Spinal cord (tissue), 10 donors: ENCODE data around the gene ANXA8. TPM values are rescaled to one million over a fixed set of nuclear protein-coding genes. Genes with fewer than 3 reads are reported as not detected.
"Not testable (repeated sequence)": the region's sequence is repeated elsewhere in the genome, so short reads cannot be mapped to it uniquely, and the experiment has no call there.

ENCODE experiments used
- DNase-seq, 6 donors: peaks; one replicate each; pipeline versions ENCODE4 v3.0.0 to v3.0.0-alpha.2; 2013 to 2015; ENCODE audit warnings: low spot score in 6 of 6, low read depth in 4 of 6
- H3K27ac ChIP-seq: one replicate; pipeline ENCODE4 v1.5.1; 2013; ENCODE audit warnings: low read depth, low read length, control low read depth
- H3K27me3 ChIP-seq: one replicate; pipeline ENCODE4 v1.6.1; 2013; ENCODE audit warnings: low read length; ENCODE audit not compliant: control insufficient read depth, insufficient read depth
- H3K36me3 ChIP-seq: one replicate; pipeline ENCODE4 v1.6.1; 2013; ENCODE audit warnings: low read length; ENCODE audit not compliant: control insufficient read depth, insufficient read depth
- H3K4me1 ChIP-seq: one replicate; pipeline ENCODE4 v1.6.1; 2013; ENCODE audit warnings: low read length; ENCODE audit not compliant: control insufficient read depth, insufficient read depth
- H3K4me3 ChIP-seq: one replicate; pipeline ENCODE4 v1.5.1; 2013; ENCODE audit warnings: low read depth, low read length, control low read depth
- H3K9me3 ChIP-seq: one replicate; pipeline ENCODE4 v1.6.1; 2013; ENCODE audit warnings: low read length; ENCODE audit not compliant: control insufficient read depth, insufficient read depth
- whole genome bisulfite sequencing: methylation state at CpG from one replicate; pipeline ENCODE4 v1.1.5; 2013; ENCODE audit warnings: missing lambda C conversion rate; ENCODE audit not compliant: insufficient coverage; 5-methylcytosine and 5-hydroxymethylcytosine counted together
- long read RNA-seq, 4 donors: transcript quantifications; one replicate each; lab custom pipeline, GENCODE V29; 2026
- polyA plus RNA-seq, 2 donors: library from polyadenylated mRNA; unstranded; fragments of 120-200 nt; gene quantifications; one replicate each; pipeline ENCODE4 v1.2.1, GENCODE V29; 2013; ENCODE audit not compliant: insufficient read length in 2 of 2
- total RNA-seq, 2 donors: library from RNA; depleted of rRNA in 1 of 2; stranded (reverse); fragments of 120-200 nt in 1 of 2; fragments of >200 nt in 1 of 2; gene quantifications; one replicate each; pipeline versions ENCODE4 v1.2.3 to v1.2.4, GENCODE V29; 2013 to 2014
- donor health status: healthy.

Gene ANXA8, protein sequence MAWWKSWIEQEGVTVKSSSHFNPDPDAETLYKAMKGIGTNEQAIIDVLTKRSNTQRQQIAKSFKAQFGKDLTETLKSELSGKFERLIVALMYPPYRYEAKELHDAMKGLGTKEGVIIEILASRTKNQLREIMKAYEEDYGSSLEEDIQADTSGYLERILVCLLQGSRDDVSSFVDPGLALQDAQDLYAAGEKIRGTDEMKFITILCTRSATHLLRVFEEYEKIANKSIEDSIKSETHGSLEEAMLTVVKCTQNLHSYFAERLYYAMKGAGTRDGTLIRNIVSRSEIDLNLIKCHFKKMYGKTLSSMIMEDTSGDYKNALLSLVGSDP
- total RNA-seq (under 1 TPM; 0.17 to 0.20 TPM), polyA plus RNA-seq (not detected)
- long read RNA-seq, donor 1: 0 reads
- long read RNA-seq, donor 2: 0 reads
- long read RNA-seq, donor 3: 0 reads
- long read RNA-seq, donor 4: 0 reads

DNA sequence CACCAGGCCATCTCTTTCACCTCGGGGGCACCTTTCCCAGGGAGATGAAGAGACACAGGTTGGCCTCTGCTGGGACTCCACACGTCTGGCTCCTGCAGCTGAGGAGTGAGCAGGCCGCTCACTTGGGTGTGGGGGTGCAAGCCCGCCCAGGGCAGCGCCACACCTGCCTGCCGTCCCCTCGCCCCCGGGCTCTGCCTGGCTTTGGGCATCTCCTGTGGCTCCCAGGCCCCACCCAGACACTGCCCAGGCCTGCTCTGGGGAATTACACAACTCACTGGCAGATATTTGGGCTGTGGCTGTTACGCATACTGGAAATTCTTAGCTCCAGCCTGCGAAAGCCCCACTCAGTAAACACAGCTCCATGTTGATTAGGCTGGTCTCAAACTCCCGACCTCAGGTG is at the start of gene ANXA8:
Gene ANXA8 (minus strand): TSS at position 193 of the 400 bp plus-strand sequence. CDS start 182 bp downstream, at position 11.
- H3K4me1 ChIP-seq, DNase-seq, H3K27ac ChIP-seq, H3K4me3 ChIP-seq, H3K27me3 ChIP-seq, H3K9me3 ChIP-seq, H3K36me3 ChIP-seq: not testable (repeated sequence)
- WGBS: 83% methylated on average over 2 of the region's 11 CpGs

DNA sequence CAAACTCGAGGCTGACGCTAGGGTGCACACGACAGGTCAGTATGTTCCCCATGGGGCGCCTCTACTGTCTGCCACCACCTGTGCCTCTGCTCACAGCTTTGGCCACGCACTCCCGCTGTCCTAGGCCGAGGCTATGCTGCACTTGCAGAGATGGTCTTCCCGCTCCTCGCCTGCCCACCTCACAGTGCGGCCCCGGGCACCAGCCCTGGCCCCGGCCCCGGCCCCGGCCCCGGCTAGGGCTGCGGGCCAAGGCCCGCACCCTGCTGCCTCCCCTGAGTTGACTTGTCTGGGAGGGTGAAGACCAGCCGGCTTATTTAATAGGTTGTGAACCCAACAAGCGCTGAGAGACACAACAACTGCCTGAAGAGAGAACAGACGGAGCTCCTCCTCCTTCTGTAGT is 39.6 kb upstream of the ANXA8 start, which contains the start of gene AGAP9:
Gene AGAP9 (minus strand): TSS at position 164 of the 400 bp plus-strand sequence. CDS start 112 bp downstream, at position 52.
- H3K9me3 ChIP-seq, H3K27ac ChIP-seq, H3K36me3 ChIP-seq, H3K27me3 ChIP-seq, DNase-seq, H3K4me1 ChIP-seq, H3K4me3 ChIP-seq: not testable (repeated sequence)
- no CpG with 5 or more reads among the region's 20 CpGs for WGBS

DNA sequence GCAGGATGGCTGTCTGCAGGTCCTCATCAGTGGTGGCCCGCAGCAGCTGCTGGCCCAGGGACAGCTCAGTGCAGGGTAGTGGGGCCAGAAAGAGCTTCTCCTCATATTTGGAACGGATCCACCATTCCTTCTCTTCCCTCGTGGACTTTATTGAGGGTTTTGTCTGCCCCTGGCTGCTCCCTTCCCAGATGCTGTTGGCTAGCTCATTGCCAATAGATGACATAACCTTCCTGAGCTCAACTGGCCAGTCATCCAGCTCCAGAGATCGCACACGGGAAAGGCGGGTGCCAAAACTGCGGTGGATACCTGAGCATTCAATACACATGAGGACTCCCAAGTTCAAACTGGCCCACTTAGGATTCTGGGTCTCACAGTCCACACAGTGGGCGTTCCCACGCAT is 18.4 kb upstream of the ANXA8 start:
- not testable (repeated sequence) for DNase-seq, H3K27me3 ChIP-seq, H3K4me1 ChIP-seq, H3K27ac ChIP-seq, H3K36me3 ChIP-seq, H3K9me3 ChIP-seq, H3K4me3 ChIP-seq
- WGBS: no CpG with 5 or more reads among the region's 9 CpGs

DNA sequence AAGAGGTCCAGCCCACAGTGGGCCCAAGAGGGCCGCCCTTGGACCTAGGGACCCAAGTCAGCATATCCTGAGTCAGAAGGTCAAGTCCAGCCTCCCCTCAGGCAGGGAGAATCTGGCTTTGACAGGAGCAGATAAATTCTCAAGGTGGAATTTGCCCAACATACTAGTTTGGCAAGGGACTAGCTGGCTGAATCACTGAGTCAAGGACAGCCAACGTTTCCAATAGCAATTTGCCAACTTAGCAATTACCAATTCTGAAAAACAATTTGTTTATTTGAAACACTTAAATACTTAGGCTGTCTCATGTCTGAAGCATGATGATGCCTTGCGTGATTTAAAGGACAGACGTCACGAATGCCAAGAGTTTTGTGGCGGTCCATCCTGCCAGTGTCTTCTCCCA is 10.3 kb upstream of the ANXA8 start:
- no CpG with 5 or more reads among the region's 6 CpGs for WGBS
- DNase-seq, H3K36me3 ChIP-seq, H3K9me3 ChIP-seq, H3K27ac ChIP-seq, H3K4me1 ChIP-seq, H3K4me3 ChIP-seq, H3K27me3 ChIP-seq: not testable (repeated sequence)

DNA sequence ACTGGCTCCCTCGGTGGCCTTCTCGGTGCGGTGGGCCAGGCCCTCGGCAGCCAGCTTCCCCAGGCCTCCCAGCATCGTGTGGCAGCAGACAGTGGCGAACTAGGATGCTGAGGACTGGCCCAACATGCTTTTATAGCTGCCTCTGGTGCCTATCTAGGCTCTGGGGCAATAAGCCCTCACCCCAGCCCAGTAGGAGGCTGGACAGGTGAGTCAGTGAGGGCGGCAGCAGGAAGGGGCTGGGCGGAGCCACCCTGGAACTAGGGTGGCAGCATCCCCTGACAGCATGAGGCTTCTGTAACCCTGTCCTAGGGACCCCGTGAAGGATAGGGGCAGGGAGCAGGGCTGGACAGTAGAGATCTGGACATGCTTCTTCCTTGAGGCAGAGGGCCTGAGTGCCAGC is 7.7 kb upstream of the ANXA8 start, which contains the start of gene FAM25G:
Gene FAM25G (minus strand): TSS at position 101 of the 400 bp plus-strand sequence. CDS start 26 bp downstream, at position 75.
- WGBS: no CpG with 5 or more reads among the region's 9 CpGs
- not testable (repeated sequence) for H3K36me3 ChIP-seq

DNA sequence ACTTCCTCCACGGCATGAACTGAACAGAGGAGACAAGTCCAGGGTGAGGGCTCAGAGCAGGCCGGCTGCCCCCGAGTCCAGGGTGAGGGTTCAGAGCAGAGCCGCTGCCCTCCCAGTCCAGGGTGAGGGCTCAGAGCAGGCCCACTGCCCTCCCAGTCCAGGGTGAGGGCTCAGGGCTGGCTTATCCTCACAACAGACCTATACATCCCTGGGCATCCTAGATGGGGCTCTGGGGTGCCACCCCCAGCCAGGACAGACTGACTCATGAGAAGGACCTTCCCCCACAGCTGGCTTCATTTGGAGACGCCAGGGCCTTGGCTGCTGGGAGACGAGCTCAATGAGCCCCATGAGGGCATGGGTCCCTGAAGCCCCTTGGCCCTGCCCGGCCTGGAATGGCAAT is 5.7 kb upstream of the ANXA8 start:
- H3K9me3 ChIP-seq, H3K27me3 ChIP-seq, H3K4me1 ChIP-seq, H3K27ac ChIP-seq, H3K36me3 ChIP-seq, H3K4me3 ChIP-seq, DNase-seq: not testable (repeated sequence)
- WGBS: no CpG with 5 or more reads among the region's 7 CpGs

More for the DNA sequence above, 7.7 kb upstream of the ANXA8 start, which contains the start of gene FAM25G:
- not testable (repeated sequence) for H3K9me3 ChIP-seq, H3K27me3 ChIP-seq, H3K27ac ChIP-seq, DNase-seq, H3K4me3 ChIP-seq, H3K4me1 ChIP-seq

DNA sequence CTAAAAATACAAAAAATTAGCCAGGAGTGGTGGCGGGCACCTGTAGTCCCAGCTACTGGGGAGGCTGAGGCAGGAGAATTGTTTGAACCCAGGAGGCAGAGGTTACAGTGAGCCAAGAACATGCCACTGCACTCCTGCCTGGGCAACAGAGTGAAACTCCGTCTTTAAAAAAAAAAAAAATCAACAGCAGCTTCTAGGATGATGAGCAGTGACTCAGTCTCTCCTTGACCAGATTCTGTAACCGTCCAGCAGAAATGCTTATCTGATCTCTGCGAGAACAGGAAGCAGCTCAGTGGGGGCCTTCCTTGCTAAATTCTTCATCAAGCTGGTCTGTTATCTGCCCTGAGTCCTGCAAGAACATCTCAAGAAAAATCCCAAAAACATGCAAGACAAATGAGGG is 2.0 kb upstream of the ANXA8 start:
- H3K4me1 ChIP-seq, H3K9me3 ChIP-seq, H3K4me3 ChIP-seq, DNase-seq, H3K27ac ChIP-seq, H3K36me3 ChIP-seq, H3K27me3 ChIP-seq: not testable (repeated sequence)
- no CpG with 5 or more reads among the region's 4 CpGs for WGBS

DNA sequence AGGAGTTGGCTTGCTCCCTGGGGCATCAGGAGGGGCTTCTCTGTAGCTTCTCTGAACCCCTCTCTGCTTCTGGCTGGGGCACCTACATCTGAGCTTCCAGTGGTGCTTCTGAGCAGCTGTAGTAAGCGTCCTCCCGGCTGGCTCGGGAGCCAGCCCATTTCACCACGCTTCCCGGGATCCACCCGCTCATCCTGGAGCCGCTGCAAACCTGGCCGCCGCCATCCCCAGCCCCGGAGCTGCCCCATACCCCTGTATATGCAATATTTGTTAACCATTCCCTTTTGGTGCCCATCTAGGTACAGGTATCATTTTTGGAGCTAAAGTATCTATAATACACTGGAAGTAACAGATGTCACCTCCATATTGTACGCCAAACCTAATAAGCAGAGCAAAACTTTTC is 871 bp upstream of the ANXA8 start:
- not testable (repeated sequence) for H3K4me3 ChIP-seq, H3K4me1 ChIP-seq, H3K36me3 ChIP-seq, DNase-seq, H3K27me3 ChIP-seq, H3K9me3 ChIP-seq, H3K27ac ChIP-seq
- no CpG with 5 or more reads among the region's 11 CpGs for WGBS

DNA sequence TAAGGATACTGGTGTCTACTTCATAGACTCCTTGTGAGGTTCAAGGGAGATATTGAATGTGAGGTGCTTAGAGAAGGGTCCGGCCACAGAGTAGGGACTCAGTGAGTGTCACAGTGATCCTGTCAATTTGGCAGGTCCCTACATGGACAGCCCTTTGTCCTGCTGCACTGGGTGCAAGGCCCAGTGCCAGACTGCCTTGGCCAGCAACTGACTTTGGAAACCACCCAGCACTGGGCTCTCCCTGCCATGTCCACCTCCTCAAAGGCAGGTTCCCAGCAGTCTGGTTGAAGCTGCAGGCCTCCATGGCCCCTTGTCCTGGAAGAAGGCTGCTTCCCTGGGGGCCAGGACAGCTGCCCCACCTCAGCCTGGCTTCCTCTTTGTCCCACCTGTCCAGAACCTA is 1.5 kb downstream of the ANXA8 start:
- WGBS: no CpG with 5 or more reads among the region's 1 CpG
- H3K4me1 ChIP-seq, DNase-seq, H3K27me3 ChIP-seq, H3K27ac ChIP-seq, H3K9me3 ChIP-seq, H3K4me3 ChIP-seq, H3K36me3 ChIP-seq: not testable (repeated sequence)

DNA sequence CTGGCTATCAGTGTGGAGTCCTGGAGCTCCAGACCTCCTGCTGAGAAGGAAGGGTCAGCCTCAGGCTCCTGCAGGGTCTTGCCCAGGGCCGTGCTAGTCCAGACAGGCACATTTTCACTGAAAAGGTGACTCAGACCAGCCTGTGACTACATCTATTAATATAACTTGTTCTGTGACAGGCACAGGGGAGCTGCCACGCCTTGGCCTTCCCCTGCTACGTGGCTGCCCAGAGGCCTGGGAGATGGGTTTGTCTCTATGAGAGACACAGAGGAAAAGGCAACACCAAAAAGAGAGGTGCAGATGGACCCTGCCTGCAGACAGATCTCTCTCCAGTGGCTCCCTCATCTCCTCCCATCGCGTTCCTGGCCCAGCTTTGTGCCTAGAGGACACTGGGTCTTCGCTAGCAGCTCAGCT is 2.1 kb downstream of the ANXA8 start:
- H3K4me3 ChIP-seq, H3K27ac ChIP-seq, H3K4me1 ChIP-seq, H3K27me3 ChIP-seq, H3K36me3 ChIP-seq, DNase-seq, H3K9me3 ChIP-seq: not testable (repeated sequence)
- WGBS: no CpG with 5 or more reads among the region's 6 CpGs
